HG02588 (cell line): ENCODE results near the gene LEKR1.

Experiments used
- ATAC-seq: cut with Tn5 transposase; IDR thresholded peaks from one replicate; pipeline ENCODE4 v1.9.1; 2021; ENCODE audit warnings: mild to moderate bottlenecking, moderate library complexity; ENCODE audit not compliant: unreplicated experiment

Gene LEKR1

DNA sequence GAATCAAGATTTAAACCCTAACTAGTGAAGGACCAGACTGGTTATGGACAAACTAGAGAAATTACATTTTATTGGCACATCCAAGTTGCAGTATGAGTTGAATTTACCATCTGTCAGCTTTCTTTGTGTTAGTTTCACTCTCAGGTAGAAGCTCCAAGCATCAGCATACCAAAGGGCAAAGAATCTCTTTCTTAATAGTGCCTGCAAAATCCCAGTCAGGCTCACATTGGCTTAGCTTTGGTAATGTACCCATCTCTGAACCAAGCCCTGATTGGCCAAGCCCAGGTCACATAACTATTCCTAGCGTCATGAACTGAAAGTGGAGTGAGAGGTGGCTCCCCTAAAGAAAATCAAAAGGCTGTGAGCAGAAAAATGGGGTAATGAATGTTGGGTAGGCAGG, 266.9 kb downstream of the LEKR1 start:
- peak; percentile 9 for ATAC-seq

DNA sequence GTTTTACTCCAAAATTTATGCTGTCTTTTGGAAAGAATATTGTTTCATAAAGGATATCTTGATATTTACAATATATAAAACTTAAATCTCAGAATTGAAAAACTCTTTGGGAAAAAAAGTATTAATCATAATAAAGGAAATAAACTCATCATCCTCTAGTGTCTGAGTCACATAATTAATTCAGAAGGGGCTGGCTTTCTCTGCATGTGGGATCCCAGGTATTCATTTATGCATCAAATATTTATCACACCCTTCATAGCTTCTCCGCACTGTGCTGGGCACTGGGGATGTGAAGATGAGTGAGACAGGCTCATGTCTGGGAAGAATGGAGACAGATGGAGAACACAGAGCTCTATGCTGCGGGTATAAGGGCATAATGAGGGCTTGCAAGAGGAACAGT, 268.1 kb downstream of the LEKR1 start:
- ATAC-seq, result no peak

DNA sequence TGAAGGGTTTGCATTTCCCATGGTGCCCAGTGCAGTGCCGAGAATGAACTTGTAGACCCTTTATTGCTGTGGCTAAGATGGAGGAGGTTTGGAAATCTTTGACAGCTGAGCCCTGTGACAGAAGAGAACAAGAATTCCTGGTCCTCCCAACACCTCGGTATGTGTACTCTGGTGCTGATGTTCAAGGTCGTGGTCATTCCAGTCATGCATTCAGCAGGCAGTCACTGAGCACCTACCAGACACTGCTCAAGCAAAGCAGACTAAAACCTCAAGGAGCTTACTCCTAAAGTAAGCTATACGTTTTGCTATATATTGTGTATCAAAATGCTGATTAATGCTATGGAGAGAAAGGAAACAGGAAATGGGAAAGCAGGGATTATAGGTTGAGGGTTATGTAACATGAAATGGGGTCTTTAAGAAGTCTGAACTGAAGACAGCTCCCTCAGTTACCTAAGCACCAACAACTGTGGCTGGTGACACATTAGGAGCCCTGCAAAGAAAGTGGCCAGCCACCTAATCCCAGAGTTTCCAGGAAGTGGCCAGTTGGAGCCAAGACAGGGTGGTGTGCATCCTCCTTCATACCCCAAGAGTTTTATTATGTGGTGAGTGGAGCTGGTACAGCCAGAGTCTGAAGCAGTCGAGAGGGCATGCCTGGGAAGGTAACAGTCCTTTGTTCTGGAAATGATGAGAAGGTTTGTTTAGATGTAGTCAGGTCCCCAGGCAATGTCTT, 268.8 kb downstream of the LEKR1 start:
- no peak for ATAC-seq
